GM21367 (cell line): Measurements from ENCODE around the gene PSAP.
"Not testable (repeated sequence)": the region's sequence is repeated elsewhere in the genome, so short reads cannot be mapped to it uniquely, and the experiment has no call there.

Source experiments
- ATAC-seq: cut with Tn5 transposase; IDR thresholded peaks from one replicate; pipeline ENCODE4 v1.9.1; 2021; ENCODE audit not compliant: unreplicated experiment

Gene PSAP

DNA sequence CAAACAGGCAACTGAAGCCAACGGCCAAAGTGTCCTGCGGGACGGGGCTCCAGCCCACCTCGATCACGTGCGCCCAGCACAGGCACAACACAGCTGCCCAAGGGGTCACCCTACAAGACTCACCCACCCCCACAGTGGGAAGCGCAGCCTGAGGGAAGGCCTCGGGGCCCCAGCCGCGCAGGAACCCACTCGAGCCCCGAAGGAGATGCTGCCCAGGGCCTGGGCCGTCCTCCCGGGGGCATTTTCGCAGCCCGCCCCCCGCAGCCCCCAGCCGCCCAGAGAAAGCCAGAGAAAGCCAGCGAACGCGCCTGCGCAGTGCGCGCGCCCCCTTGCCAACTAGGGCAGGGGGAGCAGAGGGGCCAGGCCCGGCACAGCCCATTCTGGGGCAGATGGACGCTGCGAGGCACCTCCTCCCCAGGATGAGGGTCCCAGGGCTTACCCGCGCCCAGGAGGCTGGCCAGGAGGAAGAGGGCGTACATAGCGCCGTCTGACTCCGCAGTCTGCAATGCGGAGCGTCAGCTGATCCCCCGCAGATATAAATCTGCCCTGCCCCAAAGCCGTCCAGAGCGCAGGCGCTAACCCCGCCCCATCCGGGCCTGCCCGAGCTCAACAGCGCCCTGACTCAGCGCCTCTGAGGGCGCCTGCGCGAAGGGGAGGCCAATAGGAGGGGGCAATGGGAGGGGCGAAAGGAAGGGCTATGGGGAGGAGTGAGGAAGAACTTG, at the start of gene PSAP:
PSAP (minus strand) TSS at position 509 of the 722 bp plus-strand sequence; CDS start at position 479, 30 bp downstream.
- ATAC-seq = peak; percentile 77

GRCh38 chr10:71900441-71901180, 49.6 kb upstream of the PSAP start:
- no peak for ATAC-seq

DNA sequence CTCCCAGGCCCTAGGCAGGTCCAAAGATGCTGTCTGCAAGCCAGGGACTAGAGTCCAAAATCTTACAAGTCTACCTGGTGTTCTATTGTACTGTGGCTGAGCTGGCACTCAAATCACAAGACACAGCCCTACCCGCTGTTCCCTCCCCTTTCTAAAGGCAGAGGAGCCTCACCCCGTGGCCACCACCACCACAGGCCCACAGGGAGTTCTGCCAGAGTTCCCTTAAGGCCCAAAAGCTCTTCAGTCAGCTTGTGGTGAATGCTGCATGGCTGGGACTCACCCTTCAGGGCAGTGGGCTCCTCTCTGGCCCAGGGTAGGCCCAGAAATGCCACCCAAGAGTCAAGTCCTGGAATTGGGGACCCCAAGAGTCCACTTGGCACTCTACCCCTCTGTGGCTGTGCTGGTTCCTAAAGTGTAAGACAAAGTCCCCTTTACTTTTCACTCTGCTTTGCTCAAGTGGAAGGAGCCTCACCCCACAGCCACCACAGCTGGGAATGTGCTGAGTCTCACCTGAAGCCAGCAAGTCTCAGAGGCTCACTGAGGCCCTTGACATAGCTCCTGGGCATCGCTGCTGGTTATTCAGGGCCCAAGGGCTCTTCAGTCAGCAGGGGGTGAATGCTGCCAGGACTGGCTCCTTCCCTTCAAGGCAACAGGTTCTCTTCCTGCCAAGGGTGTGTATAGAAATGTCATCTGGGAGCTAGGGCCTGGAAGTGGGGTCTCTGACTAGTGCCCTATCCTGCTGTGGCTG, 48.8 kb upstream of the PSAP start:
- ATAC-seq = no peak

GRCh38 chr10:71898346-71898745, 47.3 kb upstream of the PSAP start:
- not testable (repeated sequence) for ATAC-seq

DNA sequence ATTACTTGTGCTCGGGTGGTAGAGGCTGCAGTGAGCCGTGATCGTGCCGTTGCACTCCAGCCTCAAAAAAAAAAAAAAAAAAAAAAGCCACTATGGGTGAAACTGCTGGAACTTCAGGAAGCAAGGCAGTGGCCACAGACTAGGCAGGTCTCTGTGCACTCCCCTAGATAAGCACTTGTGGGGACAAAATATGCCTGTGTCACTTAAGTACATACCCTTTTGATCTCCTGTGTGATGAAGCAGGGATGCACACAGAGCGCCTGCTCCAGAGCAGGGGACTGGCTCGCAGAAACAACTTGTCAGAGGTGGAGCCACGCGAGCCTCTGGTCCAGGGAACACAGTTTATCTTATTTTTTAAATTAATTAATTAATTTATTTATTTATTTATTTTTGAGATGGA, 42.9 kb upstream of the PSAP start:
- no peak for ATAC-seq

DNA sequence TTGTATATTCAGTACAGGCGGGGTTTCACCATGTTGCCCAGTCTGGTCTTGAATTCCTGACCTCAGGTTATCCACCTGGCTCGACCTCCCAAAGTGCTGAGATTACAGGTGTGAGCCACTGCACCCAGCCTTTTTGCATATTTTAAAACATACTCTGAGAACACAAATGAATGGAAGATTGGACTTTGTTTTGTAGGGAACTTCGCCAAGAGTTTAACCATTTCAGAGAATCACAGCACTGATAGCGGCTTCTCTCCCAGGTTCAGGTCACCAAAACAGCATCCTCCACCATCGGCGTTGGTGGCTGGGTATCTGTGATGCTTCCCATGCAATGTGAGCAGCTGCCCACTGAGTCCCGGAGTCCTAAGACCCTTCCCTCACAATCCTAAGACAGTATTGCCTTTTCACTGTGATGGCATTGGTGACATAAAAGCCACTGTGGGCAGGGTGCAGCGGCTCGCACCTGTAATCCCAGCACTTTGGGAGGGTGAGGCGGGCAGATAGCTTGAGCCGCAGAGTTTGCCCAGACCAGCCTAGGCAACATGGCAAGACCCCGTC, 42.3 kb upstream of the PSAP start:
- no peak for ATAC-seq

- ATAC-seq = no peak
Observed at GRCh38 chr10:71891437-71891836, 40.4 kb upstream of the PSAP start.

- no peak for ATAC-seq
Observed at GRCh38 chr10:71889388-71889987, 38.4 kb upstream of the PSAP start.

DNA sequence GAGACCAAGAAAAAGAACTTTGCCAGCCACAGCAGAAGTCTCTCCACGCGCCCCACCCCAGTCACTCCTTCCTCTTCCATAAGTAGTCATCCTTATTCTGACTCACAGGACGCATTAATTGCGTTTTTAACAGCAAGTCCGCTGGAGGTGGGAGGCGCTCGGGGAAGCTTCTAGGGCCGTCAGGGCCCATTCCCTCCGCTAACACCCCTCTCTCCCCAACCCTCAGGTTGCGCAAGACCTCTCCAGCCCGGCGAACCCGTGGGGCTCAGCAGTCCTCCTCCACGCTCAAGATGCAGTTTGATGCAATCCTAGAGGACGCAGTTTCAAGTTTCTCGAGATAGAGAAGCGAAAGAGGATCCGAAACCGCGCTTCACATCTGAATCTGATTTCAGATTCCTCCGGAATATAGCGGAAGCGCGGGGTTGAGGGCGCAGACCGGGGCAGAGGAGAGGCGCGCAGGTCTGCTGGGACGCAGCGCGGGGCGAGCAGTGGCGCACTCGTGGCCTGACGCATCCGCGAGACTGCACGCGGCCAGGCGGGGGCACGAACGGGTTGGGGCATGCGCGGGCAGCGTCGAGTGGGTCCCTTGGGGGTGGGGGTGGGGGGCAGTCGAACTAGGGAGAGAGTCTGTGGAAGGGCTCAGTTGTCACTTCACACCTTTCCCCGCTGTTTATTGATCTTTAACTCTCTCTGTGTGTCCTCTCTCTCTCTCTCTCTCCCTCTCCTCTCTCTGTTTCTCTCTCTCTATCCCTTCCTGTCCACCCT, 37.8 kb upstream of the PSAP start:
- ATAC-seq = peak; percentile 73

- ATAC-seq = no peak
Observed at GRCh38 chr10:71888248-71888622, 37.2 kb upstream of the PSAP start.

DNA sequence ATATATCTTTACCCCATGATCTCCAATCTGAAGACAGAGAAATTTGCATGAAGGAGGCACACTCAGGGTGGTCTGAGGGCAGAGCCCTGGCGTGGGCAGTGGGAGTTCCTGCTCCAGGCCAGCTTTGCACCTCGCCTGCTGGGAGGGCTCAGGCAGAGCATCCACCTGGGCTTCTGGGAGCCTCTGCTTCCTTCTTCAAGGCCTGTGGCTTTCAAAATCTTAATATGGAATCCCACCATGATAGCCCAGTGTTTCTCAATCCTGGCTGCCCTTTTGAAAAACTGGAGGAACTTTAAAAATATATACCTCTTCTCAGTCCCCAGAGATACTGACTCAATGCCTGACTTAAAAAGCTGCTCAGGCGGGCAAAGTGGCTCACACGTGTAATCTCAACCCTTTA, 36.7 kb upstream of the PSAP start:
- ATAC-seq = no peak

GRCh38 chr10:71882813-71883659, 32.0 kb upstream of the PSAP start:
- no peak for ATAC-seq

- no peak for ATAC-seq
Observed at GRCh38 chr10:71881647-71882355, 30.8 kb upstream of the PSAP start.

DNA sequence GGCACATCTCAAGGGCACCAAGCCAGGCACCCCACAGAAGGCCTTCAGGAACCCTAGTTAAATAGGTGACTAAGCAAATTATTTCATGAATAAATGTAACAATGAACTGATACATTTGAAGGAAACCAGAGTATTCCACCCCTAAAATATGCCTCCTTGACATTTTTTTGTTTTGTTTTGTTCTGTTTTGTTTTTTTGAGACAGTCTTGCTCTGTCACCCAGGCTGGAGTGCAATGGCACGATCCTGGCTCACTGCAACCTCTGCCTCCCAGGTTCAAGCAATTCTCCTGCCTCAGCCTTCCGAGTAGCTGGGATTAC, 30.2 kb upstream of the PSAP start:
- not testable (repeated sequence) for ATAC-seq

DNA sequence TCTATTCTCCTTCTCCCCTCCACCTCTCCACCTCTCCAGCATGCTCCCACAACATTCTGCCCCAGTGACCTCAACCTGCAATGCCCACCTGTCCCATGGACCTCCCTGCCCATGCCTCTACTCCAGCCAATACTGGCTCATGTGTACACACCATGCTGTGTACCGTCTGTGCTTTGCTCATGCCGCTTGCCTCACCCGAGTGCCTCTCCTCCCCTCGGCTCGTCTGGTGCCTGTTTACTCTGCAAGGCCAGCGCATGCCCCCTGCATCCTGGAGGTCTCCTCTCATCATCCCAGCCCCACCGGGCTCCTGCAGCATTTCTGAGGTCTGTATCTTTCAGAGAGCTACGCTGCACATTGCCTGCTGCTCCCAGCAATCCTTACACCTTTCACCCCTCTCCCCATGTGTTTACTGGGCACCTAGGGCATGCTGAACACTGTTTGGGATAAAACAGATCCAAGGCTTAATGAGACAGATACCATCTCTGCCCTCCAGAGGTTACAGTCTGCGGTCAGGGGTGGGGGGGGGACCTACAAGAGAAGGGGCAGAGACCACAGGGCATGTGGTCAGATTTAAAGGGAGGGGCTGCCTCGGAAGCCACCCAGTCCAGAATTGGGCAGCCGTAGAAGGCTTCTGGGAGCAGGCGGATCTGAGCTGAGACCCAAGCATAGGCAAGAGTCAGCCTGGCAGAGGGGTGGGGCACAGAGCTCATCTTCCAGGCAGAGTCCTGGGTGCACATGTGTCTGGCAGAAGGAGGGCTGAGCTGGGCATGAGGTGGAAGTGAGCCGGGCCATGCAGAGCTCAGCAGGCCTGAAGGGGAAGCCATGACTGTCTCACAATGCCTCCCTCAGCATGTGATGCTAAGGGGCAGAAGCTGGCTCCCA, 29.6 kb upstream of the PSAP start:
- no peak for ATAC-seq

DNA sequence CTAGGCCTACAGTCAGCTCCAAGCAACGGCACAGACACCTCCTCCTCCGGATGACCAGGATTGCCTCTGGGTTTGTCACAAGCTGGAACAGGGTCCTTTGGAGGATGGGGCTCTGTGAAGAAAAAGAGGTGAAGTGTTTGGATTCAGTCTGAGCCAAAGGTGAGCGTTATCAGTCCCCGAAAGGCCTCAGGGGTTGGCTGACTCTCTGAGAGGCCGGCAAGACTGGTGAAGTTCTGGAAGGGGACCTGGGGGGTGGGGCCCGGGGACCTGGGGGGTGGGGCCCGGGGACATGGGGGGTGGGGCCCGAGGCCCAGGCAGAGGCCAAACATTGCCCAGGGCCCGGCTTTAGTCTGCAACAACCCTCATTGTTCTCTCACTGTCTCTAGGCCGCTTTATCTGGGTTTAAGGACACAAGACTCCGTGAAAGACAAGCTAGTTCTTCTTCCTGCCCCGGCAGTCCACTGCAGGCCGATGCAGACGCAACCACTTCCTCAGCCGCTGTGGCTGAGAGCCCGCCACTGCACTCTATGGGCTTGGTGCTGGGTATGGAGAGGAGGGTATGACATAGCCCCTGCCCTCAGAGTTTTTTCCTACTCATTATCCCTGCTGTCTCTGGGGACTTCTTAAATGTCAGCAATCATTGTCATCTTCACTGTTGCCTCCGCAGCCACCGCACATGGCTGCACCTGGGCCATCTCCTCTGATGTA, 27.4 kb upstream of the PSAP start:
- ATAC-seq = no peak

- ATAC-seq = no peak
Observed at GRCh38 chr10:71877821-71878220, 26.8 kb upstream of the PSAP start.
